CMK (cell line): ENCODE measurements around the gene LMF2.

Experiments
- DNase-seq: peaks from one replicate; pipeline ENCODE4 v3.0.0-alpha.2; 2010; ENCODE audit warnings: low read depth

Gene LMF2

GRCh38 chr22:50463188-50463900 lies 44.2 kb downstream of the LMF2 start:
- no peak for DNase-seq

- no peak for DNase-seq
Measured at GRCh38 chr22:50461979-50462540, 45.4 kb downstream of the LMF2 start.

- DNase-seq: no peak
Measured at GRCh38 chr22:50461536-50461935, 46.0 kb downstream of the LMF2 start.

GRCh38 chr22:50460938-50461337 lies 46.6 kb downstream of the LMF2 start:
- DNase-seq: no peak

GRCh38 chr22:50459496-50460140 lies 47.9 kb downstream of the LMF2 start:
- DNase-seq: no peak

GRCh38 chr22:50459016-50459415 lies 48.5 kb downstream of the LMF2 start:
- DNase-seq: no peak

GRCh38 chr22:50456466-50457234 lies 50.9 kb downstream of the LMF2 start:
- DNase-seq: no peak

- no peak for DNase-seq
Measured at GRCh38 chr22:50456026-50456425, 51.5 kb downstream of the LMF2 start.

GRCh38 chr22:50455201-50455600 lies 52.3 kb downstream of the LMF2 start:
- no peak for DNase-seq

- no peak for DNase-seq
Measured at GRCh38 chr22:50454556-50455075, 52.9 kb downstream of the LMF2 start.
